H1 (cell line): Measurements from ENCODE around the gene UNC50. TPM values are rescaled to one million over a fixed set of nuclear protein-coding genes. Genes with fewer than 3 reads are reported as not detected.

Source experiments
- CTCF ChIA-PET: fragments of 300-600 bp; sonication (Branson Sonifier 250); formaldehyde crosslinking; loops from one replicate; lab custom pipeline; 2021; ENCODE audit not compliant: partially characterized antibody; lab: Charles Lee
- POLR2A ChIA-PET: fragments of 300-600 bp; sonication (Branson Sonifier 250); formaldehyde crosslinking; loops from one replicate; lab custom pipeline; 2021; ENCODE audit warnings: inconsistent platforms; ENCODE audit not compliant: partially characterized antibody; lab: Charles Lee
- DNase-seq, 2 experiments: peaks; one replicate each; pipeline versions ENCODE4 v3.0.0 to v3.0.0-alpha.2; 2010 to 2022; ENCODE audit warnings: low spot score in 2 of 2, low read depth in 1 of 2, mixed read lengths in 1 of 2
- FAIRE-seq: peaks from 2 replicates; lab custom pipeline; 2011; peaks lifted over from hg19 to GRCh38; lab: Jason Lieb, UNC
- H2AFZ ChIP-seq: 2 replicates; pipeline ENCODE4 v1.8.1; 2012; ENCODE audit warnings: low read length, inconsistent platforms
- H2AK5ac ChIP-seq: 2 replicates; pipeline ENCODE4 v1.6.1; 2013; ENCODE audit warnings: low read depth, low read length
- H2BK120ac ChIP-seq: replicated peaks from 2 replicates; pipeline ENCODE3; 2013; ENCODE audit warnings: low read depth, low read length, inconsistent platforms
- H2BK12ac ChIP-seq: 2 replicates; pipeline ENCODE4 v1.6.1; 2013; ENCODE audit warnings: low read depth, low read length
- H2BK15ac ChIP-seq: 2 replicates; pipeline ENCODE4 v1.6.1; 2013; ENCODE audit warnings: low read length
- H2BK20ac ChIP-seq: 2 replicates; pipeline ENCODE4 v1.6.1; 2013; ENCODE audit warnings: low read length
- H2BK5ac ChIP-seq: 2 replicates; pipeline ENCODE4 v1.6.1; 2013; ENCODE audit warnings: low read depth, low read length
- H3K14ac ChIP-seq: 2 replicates; pipeline ENCODE4 v1.6.1; 2013; ENCODE audit warnings: inconsistent platforms; ENCODE audit not compliant: insufficient read length
- H3K18ac ChIP-seq: 2 replicates; pipeline ENCODE4 v1.6.1; 2013; ENCODE audit warnings: low read length; ENCODE audit errors: extremely low read depth
- H3K23ac ChIP-seq: 2 replicates; pipeline ENCODE4 v1.6.1; 2013; ENCODE audit warnings: inconsistent platforms; ENCODE audit not compliant: insufficient read length
- H3K23me2 ChIP-seq: 2 replicates; pipeline ENCODE4 v1.6.1; 2013; ENCODE audit warnings: low read depth, low read length
- H3K27ac ChIP-seq: 2 replicates; pipeline ENCODE4 v1.6.1; 2011; ENCODE audit warnings: low read depth, low read length, inconsistent platforms
- H3K27me3 ChIP-seq, 4 experiments: replicated peaks in 1 of 4; 1 replicate in 1 of 4; 2 replicates in 3 of 4; pipeline versions ENCODE4 v1.6.1 to v1.8.1; 2011 to 2013; ENCODE audit warnings: low read length in 3 of 4, mild to moderate bottlenecking in 3 of 4, inconsistent platforms in 2 of 4, mixed read lengths in 2 of 4, moderate library complexity in 1 of 4; ENCODE audit not compliant: control insufficient read depth in 3 of 4, insufficient read depth in 3 of 4; ENCODE audit errors: extremely low read depth in 1 of 4
- H3K36me3 ChIP-seq, 4 experiments: 2 replicates each; pipeline versions ENCODE4 v1.6.1 to v1.8.1; 2011 to 2013; ENCODE audit warnings: mild to moderate bottlenecking in 4 of 4, low read length in 3 of 4, moderate library complexity in 2 of 4, control low read depth in 1 of 4, inconsistent platforms in 1 of 4; ENCODE audit not compliant: insufficient read depth in 4 of 4, control insufficient read depth in 2 of 4
- H3K4ac ChIP-seq: replicated peaks from 2 replicates; pipeline ENCODE3; 2013; ENCODE audit warnings: low read length, low read depth, mixed read lengths, inconsistent platforms; ENCODE audit not compliant: insufficient read length
- H3K4me1 ChIP-seq, 4 experiments: replicated peaks in 1 of 4; 1 replicate in 1 of 4; 2 replicates in 3 of 4; pipeline versions ENCODE4 v1.6.1 to v1.8.1; 2011 to 2013; ENCODE audit warnings: low read length in 3 of 4, inconsistent platforms in 2 of 4, mixed read lengths in 1 of 4; ENCODE audit not compliant: insufficient read depth in 4 of 4, control insufficient read depth in 3 of 4
- H3K4me2 ChIP-seq, 2 experiments: 2 replicates each; pipeline versions ENCODE4 v1.6.1 to v1.8.1; 2011 to 2013; ENCODE audit warnings: low read depth in 2 of 2, low read length in 2 of 2, control low read depth in 1 of 2, inconsistent platforms in 1 of 2, mild to moderate bottlenecking in 1 of 2; ENCODE audit not compliant: insufficient read depth in 1 of 2
- H3K4me3 ChIP-seq, 4 experiments: fragments of 200-600, 300-600 bp in 1 of 4; sonication (generic), shearing (Covaris generic), sonication (Bioruptor Twin) in 1 of 4; 2 replicates each; pipeline versions ENCODE4 v1.5.1 to v1.8.1; 2011 to 2016; ENCODE audit warnings: low read length in 4 of 4, low read depth in 3 of 4, control low read depth in 2 of 4, inconsistent platforms in 2 of 4, mild to moderate bottlenecking in 2 of 4, mixed read lengths in 1 of 4, moderate library complexity in 1 of 4; ENCODE audit not compliant: insufficient read depth in 2 of 4; ENCODE audit errors: extremely low read depth in 1 of 4
- H3K56ac ChIP-seq: replicated peaks from 2 replicates; pipeline ENCODE3; 2013; ENCODE audit warnings: low read depth, mild to moderate bottlenecking, mixed read lengths, low read length, inconsistent platforms; ENCODE audit not compliant: insufficient read length
- H3K79me1 ChIP-seq: 2 replicates; pipeline ENCODE4 v1.6.1; 2013; ENCODE audit warnings: low read depth, low read length, control low read depth
- H3K79me2 ChIP-seq, 2 experiments: 2 replicates each; pipeline versions ENCODE4 v1.6.1 to v1.8.1; 2012 to 2013; ENCODE audit warnings: low read length in 2 of 2, mild to moderate bottlenecking in 2 of 2, inconsistent platforms in 1 of 2; ENCODE audit not compliant: insufficient read depth in 2 of 2, control insufficient read depth in 1 of 2
- H3K9ac ChIP-seq, 4 experiments: replicated peaks in 1 of 4; 1 replicate in 1 of 4; 2 replicates in 3 of 4; pipeline versions ENCODE4 v1.6.1 to v1.8.1; 2011 to 2013; ENCODE audit warnings: low read depth in 3 of 4, low read length in 3 of 4, control low read depth in 2 of 4, mild to moderate bottlenecking in 2 of 4, moderate library complexity in 2 of 4, inconsistent platforms in 1 of 4; ENCODE audit errors: extremely low read depth in 1 of 4
- H3K9me3 ChIP-seq, 2 experiments: 2 replicates each; pipeline versions ENCODE4 v1.6.1 to v1.8.1; 2012 to 2013; ENCODE audit warnings: mild to moderate bottlenecking in 2 of 2, moderate library complexity in 2 of 2, control low read depth in 1 of 2, inconsistent platforms in 1 of 2, low read depth in 1 of 2, low read length in 1 of 2, mixed read lengths in 1 of 2; ENCODE audit not compliant: insufficient read depth in 2 of 2
- H4K20me1 ChIP-seq, 2 experiments: replicated peaks in 1 of 2; 2 replicates each; pipeline versions ENCODE3 to v1.8.1; 2011 to 2013; ENCODE audit warnings: inconsistent platforms in 2 of 2, low read length in 2 of 2, mild to moderate bottlenecking in 1 of 2; ENCODE audit not compliant: insufficient read depth in 2 of 2, control insufficient read depth in 1 of 2
- H4K5ac ChIP-seq: 2 replicates; pipeline ENCODE4 v1.6.1; 2013; ENCODE audit warnings: low read length, low read depth, mixed read lengths, inconsistent platforms; ENCODE audit not compliant: insufficient read length
- H4K8ac ChIP-seq: 2 replicates; pipeline ENCODE4 v1.8.0; 2013; ENCODE audit warnings: mild to moderate bottlenecking, moderate library complexity, low read length, inconsistent platforms; ENCODE audit not compliant: insufficient read depth; ENCODE audit errors: extremely low read depth
- H4K91ac ChIP-seq: replicated peaks from 2 replicates; pipeline ENCODE3; 2013; ENCODE audit warnings: low read length, mixed read lengths, inconsistent platforms; ENCODE audit not compliant: insufficient read length
- BCL11A ChIP-seq, 2 experiments: IDR thresholded peaks; one replicate each; pipeline ENCODE4 v1.6.1; 2011; ENCODE audit warnings: low read depth in 2 of 2, low read length in 2 of 2, mild to moderate bottlenecking in 2 of 2
- CBX5 ChIP-seq: fragments of 300-800, 300-1000 bp; sonication (generic); IDR thresholded peaks from 2 replicates; pipeline ENCODE4 v1.7.1; 2016; ENCODE audit warnings: antibody characterized with exemption, low read length, low read depth
- CEBPB ChIP-seq: IDR thresholded peaks from 2 replicates; pipeline ENCODE4 v1.6.1; 2012; ENCODE audit warnings: low read depth, low read length
- CREB1 ChIP-seq: IDR thresholded peaks from 2 replicates; pipeline ENCODE4 v1.6.1; 2012; ENCODE audit warnings: inconsistent platforms
- GABPA ChIP-seq: IDR thresholded peaks from 2 replicates; pipeline ENCODE4 v1.6.1; 2011; ENCODE audit warnings: mild to moderate bottlenecking, low read length, moderate library complexity, borderline replicate concordance; ENCODE audit not compliant: insufficient read depth
- HDAC6 ChIP-seq: IDR thresholded peaks from one replicate; pipeline ENCODE4 v1.7.1; 2012; ENCODE audit warnings: low read depth, mild to moderate bottlenecking, inconsistent platforms, low read length, moderate library complexity
- KDM1A ChIP-seq: fragments of 200-600, 300-600 bp; sonication (generic); IDR thresholded peaks from 2 replicates; pipeline ENCODE4 v1.7.1; 2016; ENCODE audit warnings: mild to moderate bottlenecking, low read length, borderline replicate concordance
- NANOG ChIP-seq: IDR thresholded peaks from 2 replicates; pipeline ENCODE4 v1.6.1; 2011; ENCODE audit warnings: low read length, low read depth, mild to moderate bottlenecking, inconsistent platforms; ENCODE audit not compliant: insufficient read depth, poor library complexity, severe bottlenecking
- SP2 ChIP-seq: IDR thresholded peaks from 2 replicates; pipeline ENCODE4 v1.6.1; 2012; ENCODE audit warnings: mild to moderate bottlenecking, low read length, inconsistent platforms
- TAF1 ChIP-seq: IDR thresholded peaks from 2 replicates; pipeline ENCODE4 v1.6.1; 2011; ENCODE audit warnings: mild to moderate bottlenecking, low read depth, low read length
- TCF12 ChIP-seq: IDR thresholded peaks from 2 replicates; pipeline ENCODE4 v1.6.1; 2011; ENCODE audit warnings: low read depth, mild to moderate bottlenecking, low read length
- TEAD4 ChIP-seq: IDR thresholded peaks from 2 replicates; pipeline ENCODE4 v1.6.1; 2012; ENCODE audit warnings: low read depth, low read length, inconsistent platforms, mixed read lengths
- ZNF274 ChIP-seq: IDR thresholded peaks from 2 replicates; pipeline ENCODE4 v1.7.0; 2012; ENCODE audit warnings: low read length, borderline replicate concordance; ENCODE audit errors: extremely low read depth
- WGBS, 2 experiments: shearing (Covaris generic) in 1 of 2; methylation state at CpG; one replicate each; pipeline versions ENCODE4 v1.1.6 to v1.1.7; 2013 to 2015; ENCODE audit warnings: low lambda C conversion rate in 2 of 2, mixed read lengths in 2 of 2, inconsistent platforms in 1 of 2, low coverage in 1 of 2, missing lambda C conversion rate in 1 of 2; ENCODE audit not compliant: insufficient replicate concordance in 2 of 2, insufficient coverage in 1 of 2, insufficient read length in 1 of 2; ENCODE audit errors: extremely low coverage in 1 of 2, missing lambda C conversion rate in 1 of 2; 5-methylcytosine and 5-hydroxymethylcytosine counted together
- polyA plus RNA-seq, 7 experiments: library from polyadenylated mRNA; depleted of rRNA in 3 of 7; stranded (reverse) in 5 of 7; unstranded in 2 of 7; fragments of >200 nt in 5 of 7; fragments of 200-250 nt in 2 of 7; gene quantifications; 1 replicate in 5 of 7; 2 replicates in 1 of 7; 4 replicates in 1 of 7; pipeline versions ENCODE4 v1.2.1 to v1.2.3, GENCODE V29; 2011 to 2013; ENCODE audit warnings: missing spikeins in 2 of 7, mixed read lengths in 2 of 7
- total RNA-seq: library from RNA; stranded (reverse); fragmentation: NEBNext Ultra II Directional; extraction: Animal tissue kit (Norgen Biotek cat#: 25700); gene quantifications from 2 replicates; pipeline ENCODE4 v1.2.1, GENCODE V29; 2021
- TF ChIP-seq, protein P1 (sequence below): IDR thresholded peaks from 2 replicates; pipeline ENCODE4 v1.6.1; 2012; ENCODE audit warnings: inconsistent platforms
- TF ChIP-seq, protein P2 (sequence below): IDR thresholded peaks from 2 replicates; pipeline ENCODE4 v1.6.1; 2011; ENCODE audit warnings: low read length, improper control_type of control experiment

The UNC50 gene
- total and polyA plus RNA-seq, 2 of the 8 experiments (the other 6 are each of a cell fraction or from before 2014, with no cell fraction given): 33.4 to 58.5 TPM

DNA sequence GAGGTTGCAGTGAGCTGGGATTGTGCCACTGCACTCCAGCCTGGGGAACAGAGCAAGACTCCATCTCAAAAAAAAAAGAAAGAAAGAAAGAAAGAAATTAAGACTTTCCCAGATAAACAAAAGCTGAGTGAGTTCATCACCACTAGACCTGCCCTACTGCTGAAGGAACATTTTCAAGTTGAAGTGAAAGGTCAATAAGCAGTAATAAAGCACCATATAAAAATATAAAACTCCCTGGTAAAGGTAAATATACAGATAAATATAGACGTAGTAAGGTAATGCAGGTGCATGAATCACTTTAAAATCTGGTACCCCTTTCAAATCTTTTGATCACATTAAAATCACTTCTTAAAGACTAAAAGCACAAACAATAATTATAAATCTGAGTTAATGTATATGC lies 42.6 kb downstream of the UNC50 start:
- ChIA-PET POLR2A (no interaction called here), CTCF (interaction anchor here (0.9 kb wide), 1 partner anchor 186 kb away, joined by 3 read pairs; no protein-coding TSS in a partner anchor)
- no peak overlapping the region for H3K27ac ChIP-seq
- no peak overlapping the region for H3K18ac ChIP-seq
- no peak for FAIRE-seq
- H3K79me2 ChIP-seq: no peaks in the 10 kb centered on the region
- H3K36me3 ChIP-seq: no peaks in the 10 kb centered on the region
- no peak overlapping the region for H3K56ac ChIP-seq
- H3K9ac ChIP-seq: no peak overlapping the region
- no peak overlapping the region for H3K4me2 ChIP-seq
- H2BK15ac ChIP-seq: no peak overlapping the region
- 84% methylated on average over 1 of the region's 1 CpG; no CpG with 5 or more reads in 1 of the 2 experiments for WGBS, 2 experiments
- DNase-seq: no peak
- no peak overlapping the region for H3K4me3 ChIP-seq
- H2BK120ac ChIP-seq: no peak overlapping the region
- H2AFZ ChIP-seq: no peak overlapping the region
- H3K27me3 ChIP-seq: no peaks in the 10 kb centered on the region
- no peak overlapping the region for H3K23ac ChIP-seq
- H2BK20ac ChIP-seq: no peak overlapping the region
- no peak overlapping the region for H4K91ac ChIP-seq
- H4K20me1 ChIP-seq: no peaks in the 10 kb centered on the region
- no peak overlapping the region for H2BK12ac ChIP-seq
- H4K8ac ChIP-seq: no peak overlapping the region
- H2BK5ac ChIP-seq: no peak overlapping the region
- no peaks in the 10 kb centered on the region for H3K4me1 ChIP-seq
- no peak overlapping the region for H3K14ac ChIP-seq
- no peak overlapping the region for H2AK5ac ChIP-seq
- no peak overlapping the region for H4K5ac ChIP-seq
- no peaks in the 10 kb centered on the region for H3K23me2 ChIP-seq
- H3K9me3 ChIP-seq: no peaks in the 10 kb centered on the region
- TF ChIP-seq KDM1A (no peak), ZNF274 (no peak), BCL11A (IDR thresholded peaks at IDR 0.05; ENCODE audit: low read depth in 2 of 2, low read length in 2 of 2) (no peak), TAF1 (no peak), CBX5 (no peak), NANOG (no peak), CREB1 (no peak), GABPA (no peak), TEAD4 (no peak), CEBPB (no peak), HDAC6 (no peak), TCF12 (no peak), SP2 (no peak)
- TF ChIP-seq, protein P1, sequence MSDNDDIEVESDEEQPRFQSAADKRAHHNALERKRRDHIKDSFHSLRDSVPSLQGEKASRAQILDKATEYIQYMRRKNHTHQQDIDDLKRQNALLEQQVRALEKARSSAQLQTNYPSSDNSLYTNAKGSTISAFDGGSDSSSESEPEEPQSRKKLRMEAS: no peak
- TF ChIP-seq, protein P2, sequence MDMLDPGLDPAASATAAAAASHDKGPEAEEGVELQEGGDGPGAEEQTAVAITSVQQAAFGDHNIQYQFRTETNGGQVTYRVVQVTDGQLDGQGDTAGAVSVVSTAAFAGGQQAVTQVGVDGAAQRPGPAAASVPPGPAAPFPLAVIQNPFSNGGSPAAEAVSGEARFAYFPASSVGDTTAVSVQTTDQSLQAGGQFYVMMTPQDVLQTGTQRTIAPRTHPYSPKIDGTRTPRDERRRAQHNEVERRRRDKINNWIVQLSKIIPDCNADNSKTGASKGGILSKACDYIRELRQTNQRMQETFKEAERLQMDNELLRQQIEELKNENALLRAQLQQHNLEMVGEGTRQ: no peak
- TF ChIP-seq, all 59 proteins: peak for 0
- no peak overlapping the region for H3K4ac ChIP-seq
- no peaks in the 10 kb centered on the region for H3K79me1 ChIP-seq
